Activated T-cell treated with anti-CD3 and anti-CD28 coated beads, Interleukin-2, amount 50 U/mL, for 24 hours (primary cell): Measurements from ENCODE around the gene FAM131C.
A peak's percentile ranks its signal among the peaks of the same experiment; 100 is the strongest.

Experiments used
- DNase-seq: peaks from one replicate; pipeline ENCODE4 v3.0.0-alpha.2; 2020
- H3K27ac Mint-ChIP-seq: 2 replicates; pipeline ENCODE4 v1.8.0; 2020; ENCODE audit warnings: mild to moderate bottlenecking, mixed read lengths
- H3K27me3 Mint-ChIP-seq: 2 replicates; pipeline ENCODE4 v1.8.0; 2020; ENCODE audit warnings: mixed read lengths
- H3K36me3 Mint-ChIP-seq: 2 replicates; pipeline ENCODE4 v1.8.0; 2020; ENCODE audit warnings: low read depth, mixed read lengths
- H3K4me1 Mint-ChIP-seq: 2 replicates; pipeline ENCODE4 v1.8.0; 2020; ENCODE audit warnings: low read depth, mixed read lengths
- H3K4me3 Mint-ChIP-seq: 2 replicates; pipeline ENCODE4 v1.8.0; 2020; ENCODE audit warnings: mild to moderate bottlenecking, moderate library complexity, mixed read lengths
- H3K9me3 Mint-ChIP-seq: 2 replicates; pipeline ENCODE4 v1.8.0; 2020; ENCODE audit warnings: mixed read lengths

Gene FAM131C

GRCh38 chr1:16076031-16076864, 2.8 kb upstream of the FAM131C start:
- no peak for DNase-seq
- no peak overlapping the region for H3K27ac Mint-ChIP-seq
- H3K4me3 Mint-ChIP-seq, result no peak overlapping the region
- H3K4me1 Mint-ChIP-seq, result peaks cover 13% of the 10 kb centered on the region
- no peaks in the 10 kb centered on the region for H3K36me3 Mint-ChIP-seq
- peaks cover 23% of the 10 kb centered on the region for H3K27me3 Mint-ChIP-seq
- no peaks in the 10 kb centered on the region for H3K9me3 Mint-ChIP-seq

GRCh38 chr1:16075337-16076030, 2.0 kb upstream of the FAM131C start:
- Mint-ChIP-seq H3K9me3 (no peaks in the 10 kb centered on the region), H3K27me3 (peaks cover 23% of the 10 kb centered on the region), H3K27ac (no peak overlapping the region), H3K4me3 (no peak overlapping the region), H3K36me3 (no peaks in the 10 kb centered on the region), H3K4me1 (peaks cover 13% of the 10 kb centered on the region)
- DNase-seq, result no peak

GRCh38 chr1:16074217-16074616, 766 bp upstream of the FAM131C start:
- Mint-ChIP-seq H3K4me3 (peak overlapping the region; percentile 65), H3K27ac (no peak overlapping the region)

GRCh38 chr1:16072616-16073484, 601 bp downstream of the FAM131C start:
- DNase-seq, result no peak
- no peaks in the 10 kb centered on the region for H3K9me3 Mint-ChIP-seq
- peaks cover 23% of the 10 kb centered on the region for H3K27me3 Mint-ChIP-seq
- peaks cover 13% of the 10 kb centered on the region for H3K4me1 Mint-ChIP-seq
- H3K27ac Mint-ChIP-seq, result no peak overlapping the region
- H3K36me3 Mint-ChIP-seq, result no peaks in the 10 kb centered on the region
- H3K4me3 Mint-ChIP-seq, result no peak overlapping the region

More at GRCh38 chr1:16074217-16074616, 766 bp upstream of the FAM131C start:
- Mint-ChIP-seq H3K9me3 (no peaks in the 10 kb centered on the region), H3K4me1 (peaks cover 18% of the 10 kb centered on the region), H3K27me3 (peaks cover 23% of the 10 kb centered on the region), H3K36me3 (no peaks in the 10 kb centered on the region)
- DNase-seq, result no peak

GRCh38 chr1:16072095-16072494, 1.4 kb downstream of the FAM131C start:
- H3K4me3 Mint-ChIP-seq, result no peak overlapping the region
- H3K36me3 Mint-ChIP-seq, result no peaks in the 10 kb centered on the region
- DNase-seq, result no peak
- H3K27ac Mint-ChIP-seq, result no peak overlapping the region
- peaks cover 23% of the 10 kb centered on the region for H3K27me3 Mint-ChIP-seq
- peaks cover 13% of the 10 kb centered on the region for H3K4me1 Mint-ChIP-seq
- H3K9me3 Mint-ChIP-seq, result no peaks in the 10 kb centered on the region

GRCh38 chr1:16071614-16072013, 1.8 kb downstream of the FAM131C start:
- Mint-ChIP-seq H3K27ac (no peak overlapping the region), H3K4me1 (peaks cover 13% of the 10 kb centered on the region), H3K4me3 (no peak overlapping the region), H3K9me3 (no peaks in the 10 kb centered on the region), H3K36me3 (no peaks in the 10 kb centered on the region), H3K27me3 (peaks cover 23% of the 10 kb centered on the region)
- DNase-seq, result no peak

GRCh38 chr1:16070640-16071355, 2.7 kb downstream of the FAM131C start:
- no peak for DNase-seq
- Mint-ChIP-seq H3K27me3 (peaks cover 23% of the 10 kb centered on the region), H3K4me1 (peaks cover 13% of the 10 kb centered on the region), H3K36me3 (no peaks in the 10 kb centered on the region), H3K4me3 (no peak overlapping the region), H3K27ac (no peak overlapping the region), H3K9me3 (no peaks in the 10 kb centered on the region)

GRCh38 chr1:16068356-16069270, 4.8 kb downstream of the FAM131C start:
- no peaks in the 10 kb centered on the region for H3K9me3 Mint-ChIP-seq
- H3K36me3 Mint-ChIP-seq, result no peaks in the 10 kb centered on the region
- H3K27ac Mint-ChIP-seq, result no peak overlapping the region
- peaks cover 13% of the 10 kb centered on the region for H3K27me3 Mint-ChIP-seq
- no peak for DNase-seq
- peaks cover 15% of the 10 kb centered on the region for H3K4me1 Mint-ChIP-seq
- no peak overlapping the region for H3K4me3 Mint-ChIP-seq

GRCh38 chr1:16067933-16068332, 5.5 kb downstream of the FAM131C start:
- Mint-ChIP-seq H3K9me3 (no peaks in the 10 kb centered on the region), H3K4me1 (peaks cover 15% of the 10 kb centered on the region), H3K36me3 (no peaks in the 10 kb centered on the region), H3K27me3 (peaks cover 13% of the 10 kb centered on the region), H3K27ac (no peak overlapping the region), H3K4me3 (no peak overlapping the region)
- DNase-seq, result no peak

- no peak for DNase-seq
- no peak overlapping the region for H3K27ac Mint-ChIP-seq
- H3K4me1 Mint-ChIP-seq, result peaks cover 15% of the 10 kb centered on the region
- no peak overlapping the region for H3K4me3 Mint-ChIP-seq
- H3K27me3 Mint-ChIP-seq, result peaks cover 9% of the 10 kb centered on the region
- H3K36me3 Mint-ChIP-seq, result no peaks in the 10 kb centered on the region
- H3K9me3 Mint-ChIP-seq, result no peaks in the 10 kb centered on the region
Observed at GRCh38 chr1:16067127-16067768, 6.2 kb downstream of the FAM131C start.

GRCh38 chr1:16066245-16066644, 7.2 kb downstream of the FAM131C start:
- Mint-ChIP-seq H3K4me3 (no peak overlapping the region), H3K4me1 (peaks cover 15% of the 10 kb centered on the region), H3K27me3 (peaks cover 5% of the 10 kb centered on the region), H3K27ac (no peak overlapping the region), H3K36me3 (no peaks in the 10 kb centered on the region), H3K9me3 (no peaks in the 10 kb centered on the region)
- DNase-seq, result no peak

- H3K9me3 Mint-ChIP-seq, result no peaks in the 10 kb centered on the region
- H3K27ac Mint-ChIP-seq, result no peak overlapping the region
- peaks cover 5% of the 10 kb centered on the region for H3K27me3 Mint-ChIP-seq
- no peak overlapping the region for H3K4me3 Mint-ChIP-seq
- H3K36me3 Mint-ChIP-seq, result no peaks in the 10 kb centered on the region
- peaks cover 13% of the 10 kb centered on the region for H3K4me1 Mint-ChIP-seq
- DNase-seq, result no peak
Observed at GRCh38 chr1:16065269-16065576, 8.2 kb downstream of the FAM131C start.
